ENCODE data around the gene EFHC1.
A peak's percentile ranks its signal among the peaks of the same experiment; 100 is the strongest.
"Not testable (repeated sequence)": the region's sequence is repeated elsewhere in the genome, so short reads cannot be mapped to it uniquely, and the experiment has no call there.

Gene EFHC1, protein sequence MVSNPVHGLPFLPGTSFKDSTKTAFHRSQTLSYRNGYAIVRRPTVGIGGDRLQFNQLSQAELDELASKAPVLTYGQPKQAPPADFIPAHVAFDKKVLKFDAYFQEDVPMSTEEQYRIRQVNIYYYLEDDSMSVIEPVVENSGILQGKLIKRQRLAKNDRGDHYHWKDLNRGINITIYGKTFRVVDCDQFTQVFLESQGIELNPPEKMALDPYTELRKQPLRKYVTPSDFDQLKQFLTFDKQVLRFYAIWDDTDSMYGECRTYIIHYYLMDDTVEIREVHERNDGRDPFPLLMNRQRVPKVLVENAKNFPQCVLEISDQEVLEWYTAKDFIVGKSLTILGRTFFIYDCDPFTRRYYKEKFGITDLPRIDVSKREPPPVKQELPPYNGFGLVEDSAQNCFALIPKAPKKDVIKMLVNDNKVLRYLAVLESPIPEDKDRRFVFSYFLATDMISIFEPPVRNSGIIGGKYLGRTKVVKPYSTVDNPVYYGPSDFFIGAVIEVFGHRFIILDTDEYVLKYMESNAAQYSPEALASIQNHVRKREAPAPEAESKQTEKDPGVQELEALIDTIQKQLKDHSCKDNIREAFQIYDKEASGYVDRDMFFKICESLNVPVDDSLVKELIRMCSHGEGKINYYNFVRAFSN

DNA sequence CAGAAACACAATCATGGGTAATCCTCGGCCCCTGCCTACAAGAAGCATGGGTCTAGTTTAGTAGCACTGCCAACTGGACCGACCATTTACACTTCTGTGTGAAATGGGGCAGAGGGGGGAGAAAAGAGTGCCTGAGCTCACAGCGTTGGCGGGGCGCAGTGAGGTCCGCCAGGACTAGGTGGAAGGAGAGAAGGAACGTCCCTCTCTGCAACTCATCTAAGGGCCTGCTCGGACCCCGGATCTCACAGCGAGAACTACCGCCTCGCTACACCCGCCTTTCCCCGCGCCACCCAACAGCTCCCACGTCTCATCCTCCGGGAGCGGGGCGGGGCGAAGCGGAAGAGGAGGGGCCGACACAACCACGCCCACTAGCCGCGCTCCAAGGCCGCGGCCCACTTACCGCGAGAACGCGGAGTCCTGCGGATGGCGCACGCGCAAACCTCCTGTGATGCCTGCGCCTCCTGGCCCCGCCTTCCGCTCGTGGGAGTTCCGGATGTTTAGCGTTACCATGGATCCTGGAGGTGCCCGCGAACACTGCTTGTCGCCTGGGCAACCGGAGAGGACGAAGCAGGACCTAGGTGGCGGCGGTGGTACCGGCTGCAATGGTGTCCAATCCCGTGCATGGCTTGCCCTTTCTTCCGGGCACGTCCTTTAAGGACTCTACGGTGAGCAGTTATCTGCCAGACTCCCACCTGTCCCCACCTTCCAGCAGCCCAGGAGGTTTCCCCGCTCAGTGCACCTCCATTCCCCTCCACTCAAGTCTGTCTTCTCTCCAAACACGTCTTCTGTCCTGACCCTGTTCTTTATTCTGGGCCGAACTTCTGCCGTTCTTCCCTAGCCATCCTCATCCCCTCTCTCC, at the start of gene EFHC1:
EFHC1 (plus strand) TSS at position 534 of the 859 bp plus-strand sequence; CDS start at position 603, 69 bp downstream.
- DNase-seq: peak; percentile 88 to 93

DNA sequence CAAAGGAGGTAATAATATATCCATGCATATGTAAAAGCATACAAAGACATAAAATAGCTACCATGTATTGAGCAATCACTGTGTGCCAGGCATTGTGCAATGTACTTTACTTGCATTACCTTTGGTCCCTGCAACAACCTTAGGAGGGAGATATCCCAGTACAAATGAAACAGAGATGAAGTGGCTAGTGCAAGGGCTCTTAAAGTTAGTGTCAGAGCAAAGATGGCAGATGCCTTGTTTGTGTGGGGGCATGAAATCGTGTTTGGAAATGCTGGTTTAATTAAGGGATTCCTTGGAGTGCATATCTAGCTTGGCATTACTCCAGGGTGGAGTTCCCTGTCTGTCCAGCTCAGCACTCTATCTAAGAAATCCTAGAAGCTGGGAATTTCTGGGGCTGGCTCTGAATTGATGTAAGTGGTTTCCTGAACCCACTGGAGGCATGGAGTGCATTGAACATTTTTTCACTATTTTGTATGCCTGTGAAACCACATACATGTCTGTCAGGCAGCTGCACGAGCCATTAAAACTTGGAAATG, 48.4 kb upstream of the EFHC1 start:
- DNase-seq: no peak

DNA sequence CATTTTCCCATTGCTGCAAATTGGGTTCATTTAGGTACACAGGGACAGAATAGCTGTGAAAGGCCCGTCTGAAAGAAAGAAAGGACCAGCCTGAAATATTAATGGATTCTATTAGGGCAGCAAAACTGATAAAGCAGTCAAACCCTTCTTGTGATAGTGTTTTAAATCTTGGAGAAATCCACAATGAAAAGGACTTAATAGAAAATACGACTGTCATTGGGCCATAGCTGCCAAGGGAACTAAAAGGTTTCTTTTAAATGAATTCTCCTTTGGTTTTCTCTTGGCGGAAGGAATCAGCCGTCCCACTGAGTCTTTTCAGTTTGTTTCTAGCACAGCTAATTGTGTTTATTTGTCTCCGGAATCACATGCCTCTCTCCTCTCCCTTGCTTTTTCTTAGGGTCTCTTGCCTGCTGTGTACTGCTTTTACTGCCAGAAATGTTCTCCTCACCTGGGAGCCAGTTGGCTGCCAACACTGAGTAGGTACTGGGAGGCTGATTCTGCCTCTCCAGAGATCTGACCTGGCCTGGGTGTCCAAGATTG, 46.9 kb upstream of the EFHC1 start:
- DNase-seq: no peak

DNA sequence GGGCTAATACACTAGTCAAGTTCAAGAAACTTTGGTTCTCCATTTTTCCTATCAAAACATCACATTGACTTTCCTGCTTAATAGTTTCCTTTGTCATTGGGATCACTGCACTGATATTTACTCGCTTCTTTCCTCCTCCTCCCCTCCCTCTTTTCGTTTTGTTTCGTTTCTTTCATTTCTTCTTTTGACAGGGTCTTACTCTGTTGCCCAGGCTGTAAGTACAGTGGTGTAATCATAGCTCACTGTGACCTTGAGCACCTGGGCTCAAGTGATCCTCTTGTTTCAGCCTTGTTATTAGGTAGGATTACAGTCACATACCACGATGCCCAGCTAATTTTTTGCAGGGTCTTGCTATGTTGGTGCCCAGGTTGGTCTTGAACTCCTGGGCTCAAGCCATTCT, 45.9 kb upstream of the EFHC1 start:
- no peak for DNase-seq

DNA sequence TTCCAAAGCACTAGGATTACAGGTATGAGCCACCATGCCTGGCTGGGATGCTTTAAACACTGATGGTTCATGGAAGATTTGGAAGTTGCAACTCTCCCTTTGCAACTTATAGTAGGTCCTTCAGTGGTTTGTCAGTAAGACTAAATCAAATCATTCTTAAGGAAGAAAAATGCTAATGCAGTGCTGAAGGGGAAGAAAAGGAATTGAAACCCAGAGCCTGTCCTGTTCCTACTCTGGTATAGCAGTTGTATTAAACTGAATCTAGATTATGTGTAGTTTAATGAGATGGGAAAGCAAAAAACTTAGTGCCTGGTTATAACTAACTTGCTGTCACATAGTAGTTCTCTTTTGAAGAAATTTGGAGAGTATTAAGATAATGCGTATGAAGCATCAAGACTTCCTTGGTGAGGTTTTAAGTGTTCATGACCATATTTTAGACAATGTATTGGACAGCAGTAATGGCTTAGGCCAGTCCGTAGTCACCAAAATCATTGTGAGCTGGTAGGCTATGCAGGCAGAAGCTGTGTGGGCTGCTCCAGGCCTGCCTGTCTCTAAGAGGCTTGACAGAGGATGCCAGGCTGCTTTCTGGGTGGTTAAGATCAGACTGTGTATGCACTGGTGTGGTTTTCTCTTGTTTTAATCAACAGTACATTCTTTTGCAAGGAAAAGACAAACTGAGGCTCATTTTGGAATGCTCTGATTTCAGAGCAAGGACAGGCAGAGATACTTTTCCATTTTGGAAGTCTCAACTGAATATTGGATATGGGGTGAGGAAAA, 44.2 kb upstream of the EFHC1 start:
- DNase-seq: no peak

DNA sequence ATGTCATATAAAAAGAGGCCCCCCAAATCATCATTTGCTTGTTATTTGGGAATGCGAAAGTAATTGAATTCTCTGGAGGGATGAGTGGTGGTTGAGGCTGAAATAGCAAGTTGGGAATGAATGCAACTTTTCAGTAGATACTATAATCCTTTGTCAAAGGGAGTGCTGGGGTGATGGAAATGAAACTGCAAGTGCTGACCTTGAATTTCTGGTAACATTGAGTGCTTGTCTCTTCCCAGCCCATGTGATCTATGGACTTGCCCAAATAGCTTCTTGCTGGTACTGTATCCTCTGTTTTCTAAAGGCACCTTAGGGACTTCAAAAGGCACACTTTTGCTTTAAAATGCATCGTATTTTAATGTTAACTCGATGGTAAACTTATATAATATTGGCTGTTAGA, 43.4 kb upstream of the EFHC1 start:
- DNase-seq: no peak

DNA sequence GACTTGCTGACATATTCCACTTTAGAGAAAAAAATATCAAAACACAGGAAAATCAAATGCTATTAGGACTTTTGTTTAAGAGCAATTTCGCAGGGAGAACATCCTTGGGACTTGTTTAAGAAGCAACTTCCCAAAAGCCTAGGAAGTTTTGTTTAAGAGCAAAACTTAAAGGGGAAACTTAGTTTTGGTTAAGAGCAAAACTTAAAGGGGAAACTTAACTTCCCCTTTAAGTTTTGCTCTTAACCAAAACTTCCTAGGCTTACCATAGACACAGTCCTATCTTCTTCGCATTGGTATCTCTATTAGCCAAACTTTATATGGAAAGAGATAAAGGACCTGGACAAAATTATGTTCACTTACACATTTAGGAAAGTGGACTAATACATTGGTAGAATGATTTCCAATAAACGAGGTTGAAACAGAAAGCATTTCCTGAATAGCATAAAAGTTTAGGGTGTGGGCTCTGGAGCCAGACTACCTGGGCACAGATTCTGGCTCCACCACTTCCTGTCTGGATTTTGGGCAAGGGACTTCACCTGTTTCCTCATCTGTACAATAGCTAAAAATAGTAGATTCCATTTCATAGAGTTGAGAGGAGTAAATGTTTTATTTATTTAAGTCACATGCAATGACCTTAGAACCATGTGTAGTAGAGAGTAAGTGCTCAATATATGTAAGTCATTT, 42.5 kb upstream of the EFHC1 start:
- DNase-seq: peak in 1 of 2 donors; percentile 21

DNA sequence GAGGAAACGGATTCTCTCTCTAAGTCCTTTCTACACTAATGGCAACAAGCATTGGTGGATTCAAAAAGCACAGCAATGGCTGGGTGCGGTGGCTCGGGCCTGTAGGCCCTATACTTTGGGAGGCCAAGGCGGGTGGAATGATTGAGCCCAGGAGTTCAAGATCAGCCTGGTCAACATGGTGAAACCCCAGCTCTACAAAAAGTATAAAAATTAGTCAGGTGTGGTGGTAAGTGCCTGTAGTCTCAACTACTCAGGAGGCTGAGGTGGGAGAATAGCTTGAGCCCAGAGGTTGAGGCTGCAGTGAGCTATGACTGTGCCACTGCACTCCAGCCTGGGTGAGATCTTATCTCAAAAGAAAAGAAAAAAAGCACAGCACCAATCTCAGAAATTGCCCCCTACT, 38.9 kb upstream of the EFHC1 start:
- no peak for DNase-seq

DNA sequence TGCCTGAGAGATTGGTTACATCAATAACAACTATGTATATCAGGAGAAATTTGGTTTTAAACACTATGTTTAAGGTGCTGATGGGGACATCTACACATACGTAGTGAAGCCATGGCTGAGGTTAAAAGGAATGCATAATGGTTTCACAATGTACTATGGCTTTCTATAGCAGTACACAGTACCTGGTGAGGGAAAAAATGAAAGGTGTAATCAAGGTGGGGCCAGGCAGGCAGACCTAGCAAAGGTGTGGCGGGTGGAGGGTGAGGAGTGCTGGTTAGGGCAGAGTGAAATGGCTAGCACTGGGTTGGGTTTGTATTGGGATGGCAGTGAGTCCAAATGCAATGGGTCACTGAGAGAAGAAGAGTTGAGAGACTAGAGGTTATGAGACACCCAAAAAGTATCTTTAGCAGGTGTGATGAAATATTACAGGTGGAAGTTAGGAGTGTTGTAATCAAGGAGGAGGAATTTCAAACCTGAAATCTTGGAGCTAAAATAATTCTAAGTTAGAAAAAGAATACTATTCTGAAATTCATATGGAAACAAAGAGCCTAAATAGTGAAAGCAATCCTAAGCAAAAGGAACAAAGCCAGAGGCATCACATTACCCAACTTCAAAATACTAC, 35.9 kb upstream of the EFHC1 start:
- no peak for DNase-seq

DNA sequence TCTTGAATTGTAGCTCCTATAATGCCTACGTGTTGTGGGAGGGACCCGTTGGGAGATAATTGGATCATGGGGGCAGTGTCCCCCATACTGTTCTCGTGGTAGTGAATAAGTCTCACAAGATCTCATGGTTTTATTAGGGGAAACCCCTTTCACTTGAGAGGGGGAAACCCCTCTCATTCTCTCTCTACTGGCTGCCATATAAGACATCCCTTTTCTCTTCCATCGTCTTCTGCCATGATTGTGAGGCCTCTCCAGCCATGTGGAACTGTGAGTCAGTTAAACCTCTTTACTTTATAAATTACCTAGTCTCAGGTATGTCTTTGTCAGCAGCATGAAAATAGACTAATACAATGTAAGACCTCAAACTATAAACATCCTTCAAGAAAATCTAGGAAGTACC, 35.1 kb upstream of the EFHC1 start:
- no peak for DNase-seq

DNA sequence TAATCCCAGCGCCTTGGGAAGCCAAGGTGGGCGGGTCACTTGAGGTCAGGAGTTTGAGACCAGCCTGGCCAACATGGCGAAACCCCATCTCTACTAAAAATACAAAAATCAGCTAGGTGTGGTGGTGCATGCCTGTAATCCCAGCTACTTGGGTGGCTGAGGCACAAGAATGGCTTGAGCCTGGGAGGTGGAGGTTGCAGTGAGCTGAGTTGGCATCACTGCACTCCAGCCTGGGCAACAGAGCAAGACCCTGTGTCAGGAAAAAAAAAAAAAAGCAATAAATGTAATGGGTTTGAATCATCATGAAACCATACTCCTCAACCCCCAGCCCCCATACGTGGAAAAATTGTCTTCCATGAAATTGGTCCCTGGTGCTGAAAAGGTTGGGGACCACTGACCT, 32.0 kb upstream of the EFHC1 start:
- not testable (repeated sequence) for DNase-seq

DNA sequence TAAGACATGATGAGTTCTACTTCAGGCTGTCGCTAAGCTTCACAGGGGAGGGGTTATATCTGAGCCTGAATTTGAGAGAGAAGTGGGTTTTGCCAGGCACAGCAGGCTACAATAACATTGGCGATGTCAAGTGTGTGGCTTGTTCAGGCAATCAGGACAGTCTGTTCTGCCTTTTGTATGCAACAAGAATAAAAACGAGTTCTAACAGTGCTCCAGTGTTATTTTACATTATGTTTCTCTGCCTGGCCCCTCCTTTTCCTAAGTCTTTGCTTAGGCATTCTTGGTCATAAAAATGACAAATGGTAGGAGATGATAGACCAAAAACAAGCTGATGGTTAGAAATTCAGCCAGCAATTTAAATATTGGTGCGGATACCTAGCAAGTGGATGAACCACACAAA, 31.4 kb upstream of the EFHC1 start:
- DNase-seq: no peak

DNA sequence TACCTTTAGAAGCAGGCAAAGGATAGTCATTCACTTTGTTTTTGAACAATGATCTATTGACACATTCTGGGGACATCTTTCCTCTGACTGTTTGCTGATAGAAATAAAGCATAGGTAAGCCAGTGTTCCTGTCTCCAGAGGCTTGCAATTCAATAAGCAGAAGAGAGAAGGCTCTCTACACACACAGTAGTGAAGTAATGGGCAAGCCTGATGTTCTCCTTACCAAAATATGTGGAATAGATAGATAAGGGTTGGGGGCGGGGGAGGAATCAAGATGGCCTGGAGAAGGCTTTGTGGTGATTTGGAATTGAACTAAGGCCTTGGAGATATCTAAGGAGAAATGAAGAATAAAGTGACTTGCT, 30.9 kb upstream of the EFHC1 start:
- no peak for DNase-seq

DNA sequence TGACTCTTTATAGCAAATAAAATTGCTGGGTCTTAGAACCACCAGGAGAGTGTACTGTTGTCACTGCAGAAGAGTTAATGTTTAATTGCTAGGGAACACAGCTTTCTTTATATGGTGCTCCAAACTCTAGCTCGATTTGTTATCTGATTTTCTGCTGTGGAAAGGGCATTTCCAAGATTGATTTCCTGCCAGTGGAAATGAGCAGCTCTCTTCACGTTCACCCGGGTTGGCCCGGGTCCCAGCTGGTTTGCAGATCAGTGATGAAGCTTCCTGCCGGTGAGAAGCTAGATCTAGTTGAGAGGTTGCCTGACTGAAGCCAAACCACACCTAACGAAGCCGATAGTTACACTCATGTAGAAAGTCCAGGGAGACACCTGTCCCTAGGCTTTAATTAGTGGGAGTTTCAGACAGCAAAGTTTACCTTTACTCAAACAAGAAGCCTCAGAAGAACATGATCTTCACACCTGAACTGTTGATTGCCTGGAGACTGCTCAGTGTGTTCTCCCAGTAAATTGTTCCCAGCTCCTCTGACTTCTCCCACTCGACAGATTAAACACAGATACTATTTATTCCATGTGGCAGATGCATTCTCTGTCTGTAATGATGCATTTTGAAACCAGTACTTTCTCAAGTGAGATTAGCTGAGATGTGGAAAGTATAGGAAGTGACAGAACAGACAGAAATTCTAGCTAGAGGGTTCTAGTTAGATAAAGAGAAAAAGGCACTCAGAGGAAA, 30.3 kb upstream of the EFHC1 start:
- peak in 1 of 2 donors; percentile 1 for DNase-seq

DNA sequence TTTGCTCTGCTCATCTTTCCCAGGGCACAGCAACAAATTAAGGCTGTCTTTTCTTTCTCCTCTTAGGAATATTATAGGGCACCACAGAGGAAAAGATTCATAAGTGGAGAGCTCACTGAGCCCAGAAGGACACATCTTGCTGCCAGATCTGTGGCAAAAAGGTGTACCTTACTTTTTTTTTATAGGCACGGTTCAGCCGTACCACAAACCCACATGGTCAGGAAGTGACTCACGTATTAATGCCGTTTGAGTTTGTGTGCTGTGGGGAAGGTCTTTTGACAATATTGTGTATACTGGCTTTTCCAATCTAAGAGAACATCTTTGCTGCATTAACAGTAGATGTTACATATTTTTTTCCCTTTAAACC, 29.8 kb upstream of the EFHC1 start:
- DNase-seq: peak in 1 of 2 donors; percentile 63

DNA sequence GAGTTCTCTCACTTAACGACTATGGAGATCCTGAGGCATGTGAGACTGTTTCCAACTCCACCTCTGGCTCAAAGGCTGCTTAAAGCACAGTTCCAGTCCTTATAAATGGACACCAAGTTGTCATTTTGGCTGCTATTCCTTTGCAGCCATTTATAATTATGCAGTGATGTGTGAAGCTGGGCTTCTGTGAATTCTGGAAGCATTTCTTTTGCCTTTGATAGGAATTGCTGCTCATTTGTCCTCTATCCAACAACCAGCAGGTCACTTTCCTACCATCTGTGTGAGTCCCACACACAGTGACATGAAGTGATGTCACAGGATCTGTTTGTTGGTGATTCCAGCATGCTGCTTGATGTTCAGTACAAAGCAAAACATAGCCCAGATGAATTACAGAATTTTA, 28.5 kb upstream of the EFHC1 start:
- DNase-seq: no peak

DNA sequence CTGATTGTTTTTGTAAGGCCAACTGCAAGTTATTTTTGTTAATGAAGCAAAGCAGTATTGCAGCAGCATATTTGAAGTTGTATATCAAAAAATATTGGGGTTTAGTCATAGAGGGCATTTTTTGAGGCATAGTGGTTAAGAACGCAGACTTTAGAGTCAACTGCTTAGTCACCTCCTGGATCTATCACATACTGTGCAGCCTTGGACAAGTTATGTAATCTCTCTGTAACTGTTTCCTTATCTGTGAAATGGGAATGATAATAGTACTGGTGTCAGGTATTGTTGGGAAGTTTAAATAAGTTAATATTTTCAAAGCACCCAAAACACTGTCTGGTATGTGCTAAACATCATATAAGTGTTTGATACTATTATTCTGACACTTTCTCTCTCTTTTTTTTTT, 27.2 kb upstream of the EFHC1 start:
- DNase-seq: no peak

DNA sequence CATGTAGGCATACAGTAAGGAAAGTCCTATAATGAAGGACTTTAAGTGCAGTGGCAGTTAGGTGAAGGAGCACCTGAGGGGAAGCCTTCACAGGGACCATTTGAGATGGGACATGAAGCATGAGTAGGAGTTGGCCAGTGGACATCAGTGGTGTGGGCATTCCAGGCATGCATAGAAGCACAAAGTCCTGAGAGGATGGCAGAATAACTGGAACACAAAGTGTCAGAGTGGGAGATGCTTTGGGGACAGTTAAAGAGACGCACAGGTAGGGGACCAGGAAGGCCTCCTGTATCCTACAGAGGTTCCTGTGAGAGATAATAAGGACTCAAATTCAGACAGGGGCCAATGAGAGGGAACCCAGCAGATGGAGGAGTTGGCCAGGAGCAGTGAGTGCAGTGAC, 26.4 kb upstream of the EFHC1 start:
- DNase-seq: no peak

DNA sequence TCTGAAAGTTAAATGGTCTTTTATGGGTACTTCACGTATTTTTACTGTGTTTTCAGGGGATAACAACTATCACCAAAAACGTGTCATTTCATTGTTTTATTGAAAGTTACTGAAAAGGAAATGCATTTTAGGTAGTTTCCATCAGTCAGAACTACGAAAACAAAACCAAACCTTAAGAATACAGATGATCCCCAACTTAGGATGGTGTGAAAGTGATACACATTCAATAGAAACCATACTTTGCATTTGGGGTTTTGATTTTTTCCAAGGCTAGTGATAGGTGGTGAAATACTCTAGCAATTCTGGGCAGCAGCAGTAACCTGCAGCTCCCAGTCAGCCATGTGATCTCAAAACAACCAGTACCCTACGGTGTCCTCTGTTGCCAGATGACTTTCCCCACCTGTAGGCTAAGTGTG, 25.9 kb upstream of the EFHC1 start:
- no peak for DNase-seq

DNA sequence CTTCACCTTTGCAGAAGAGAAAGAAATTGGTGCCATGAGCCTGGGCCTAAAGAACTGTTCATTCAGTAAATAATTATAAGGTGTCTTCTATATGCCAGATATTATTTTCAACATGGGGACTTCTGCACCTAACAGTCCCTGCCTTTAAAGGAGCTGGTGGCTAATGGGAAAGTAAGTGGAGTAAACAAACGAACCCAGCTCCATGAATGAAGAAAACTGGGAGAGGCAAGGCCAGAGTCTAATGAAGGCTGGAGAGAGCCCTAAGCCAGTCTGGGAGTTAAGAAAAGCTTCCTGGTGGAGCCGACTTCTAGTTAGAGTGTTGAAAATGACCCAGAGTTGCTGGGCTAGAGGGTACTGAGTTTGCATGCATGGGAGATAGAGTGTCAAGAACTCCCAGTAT, 24.2 kb upstream of the EFHC1 start:
- no peak for DNase-seq
